Measurements from ENCODE around the gene GASK1A.

GASK1A gene

GRCh38 chr3:42991341-42992315, 12.5 kb downstream of the GASK1A start:
- H3K9ac ChIP-seq, result no peak overlapping the region
- no peak overlapping the region for H3K4me2 ChIP-seq

DNA sequence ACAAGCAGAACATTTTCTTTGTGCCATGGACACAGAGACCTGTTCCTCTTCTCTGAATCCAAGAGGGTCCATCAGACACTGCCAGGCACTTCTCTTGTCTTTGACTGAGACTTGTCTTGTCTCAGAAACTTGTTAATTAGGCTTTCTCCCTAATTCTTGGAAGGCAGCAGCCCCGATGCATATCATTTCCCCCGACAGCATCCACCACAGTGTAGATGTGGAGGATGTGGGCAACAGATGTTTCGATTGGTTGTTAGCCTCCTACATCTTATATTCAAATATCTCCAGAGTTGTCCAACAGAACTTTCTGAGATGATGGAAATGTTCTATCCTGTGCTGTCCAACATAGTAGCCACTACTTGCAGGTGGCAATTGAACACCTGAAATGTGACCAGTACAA, 15.5 kb downstream of the GASK1A start:
- no peak overlapping the region for H3K27ac ChIP-seq
- no peaks in the 10 kb centered on the region for H4K20me1 ChIP-seq
- no peaks in the 10 kb centered on the region for H3K4me1 ChIP-seq
- no peak overlapping the region for H3K4me2 ChIP-seq
- H3K36me3 ChIP-seq, result no peaks in the 10 kb centered on the region
- TF ChIP-seq Cebpa-rat (IDR thresholded peaks at IDR 0.05), result no peak
- H3K4me3 ChIP-seq, result no peak overlapping the region
- no peak overlapping the region for H3K9ac ChIP-seq
- no peaks in the 10 kb centered on the region for H3K27me3 ChIP-seq
- no peaks in the 10 kb centered on the region for H3K9me3 ChIP-seq (replicated peaks in 1 of 11)

More at GRCh38 chr3:42991341-42992315, 12.5 kb downstream of the GASK1A start:
- Histone ChIP-seq H3K27ac (no peak overlapping the region), H3K9me3 (replicated peaks in 1 of 11) (no peaks in the 10 kb centered on the region), H3K4me1 (no peaks in the 10 kb centered on the region), H3K27me3 (no peaks in the 10 kb centered on the region), H3K4me3 (no peak overlapping the region), H4K20me1 (no peaks in the 10 kb centered on the region), H3K36me3 (no peaks in the 10 kb centered on the region)
- no peak for TF ChIP-seq Cebpa-rat (IDR thresholded peaks at IDR 0.05)

- no peak overlapping the region for H3K4me2 ChIP-seq
- TF ChIP-seq Cebpa-rat (IDR thresholded peaks at IDR 0.05), result no peak
- H4K20me1 ChIP-seq, result no peaks in the 10 kb centered on the region
- no peaks in the 10 kb centered on the region for H3K9me3 ChIP-seq (replicated peaks in 1 of 11)
- H3K4me3 ChIP-seq, result no peak overlapping the region
- no peak overlapping the region for H3K27ac ChIP-seq
- H3K9ac ChIP-seq, result no peak overlapping the region
- H3K36me3 ChIP-seq, result no peaks in the 10 kb centered on the region
- no peaks in the 10 kb centered on the region for H3K27me3 ChIP-seq
- no peaks in the 10 kb centered on the region for H3K4me1 ChIP-seq
These were observed 16.9 kb downstream of the GASK1A start for GRCh38 chr3:42996021-42996420.

- no peaks in the 10 kb centered on the region for H3K36me3 ChIP-seq
- no peak overlapping the region for H3K4me3 ChIP-seq
- no peak for TF ChIP-seq Cebpa-rat (IDR thresholded peaks at IDR 0.05)
- no peaks in the 10 kb centered on the region for H3K27me3 ChIP-seq
- no peak overlapping the region for H3K9ac ChIP-seq
- no peak overlapping the region for H3K4me2 ChIP-seq
- no peaks in the 10 kb centered on the region for H3K9me3 ChIP-seq (replicated peaks in 1 of 11)
- H4K20me1 ChIP-seq, result no peaks in the 10 kb centered on the region
- H3K27ac ChIP-seq, result no peak overlapping the region
- no peaks in the 10 kb centered on the region for H3K4me1 ChIP-seq
These were observed 17.5 kb downstream of the GASK1A start for GRCh38 chr3:42996633-42997075.

DNA sequence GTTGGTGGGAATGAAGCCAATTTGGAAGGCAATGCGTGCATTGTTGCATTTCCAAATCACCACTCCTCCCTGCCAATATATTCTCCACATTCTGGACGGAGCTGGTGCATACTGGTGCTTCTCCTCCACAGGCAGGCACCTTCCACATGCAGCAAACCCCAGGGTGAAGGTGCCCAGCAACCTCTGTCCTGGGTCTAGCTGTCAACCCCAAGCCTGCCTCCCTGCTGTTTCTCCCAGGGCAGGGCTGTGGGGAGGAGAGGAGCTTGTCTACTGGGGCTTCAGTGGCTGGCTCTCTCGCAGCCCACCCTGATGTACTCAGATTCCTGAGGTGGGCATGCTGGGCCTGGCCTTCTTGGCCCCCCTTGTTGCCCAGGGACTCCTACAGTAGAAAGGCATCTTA, 20.1 kb downstream of the GASK1A start:
- no peak for TF ChIP-seq Cebpa-rat (IDR thresholded peaks at IDR 0.05)
- no peak overlapping the region for H3K4me3 ChIP-seq
- no peaks in the 10 kb centered on the region for H3K27me3 ChIP-seq

GRCh38 chr3:42999632-43000031, 20.5 kb downstream of the GASK1A start:
- Histone ChIP-seq H3K4me2 (no peak overlapping the region), H3K36me3 (no peaks in the 10 kb centered on the region), H3K9me3 (replicated peaks in 1 of 11) (no peaks in the 10 kb centered on the region), H3K27me3 (no peaks in the 10 kb centered on the region), H3K9ac (no peak overlapping the region), H3K4me1 (peaks cover 0 to 7% (median 0%) of the 10 kb centered on the region in 10 experiments; a peak in 3 of 20 replicates), H3K4me3 (no peak overlapping the region), H3K27ac (no peak overlapping the region), H4K20me1 (no peaks in the 10 kb centered on the region)
- TF ChIP-seq Cebpa-rat (IDR thresholded peaks at IDR 0.05), result no peak

More for the DNA sequence above, 20.1 kb downstream of the GASK1A start:
- Histone ChIP-seq H3K9ac (no peak overlapping the region), H3K4me1 (peaks cover 0 to 4% (median 0%) of the 10 kb centered on the region in 10 experiments; a peak in 3 of 20 replicates), H4K20me1 (no peaks in the 10 kb centered on the region), H3K4me2 (no peak overlapping the region), H3K9me3 (replicated peaks in 1 of 11) (no peaks in the 10 kb centered on the region), H3K27ac (no peak overlapping the region), H3K36me3 (no peaks in the 10 kb centered on the region)

- Histone ChIP-seq H3K4me2 (no peak overlapping the region), H3K9me3 (replicated peaks in 1 of 11) (no peaks in the 10 kb centered on the region), H3K4me3 (no peak overlapping the region), H3K27ac (no peak overlapping the region), H4K20me1 (no peaks in the 10 kb centered on the region), H3K36me3 (no peaks in the 10 kb centered on the region), H3K4me1 (peaks cover 0 to 7% (median 0%) of the 10 kb centered on the region in 10 experiments; a peak in 3 of 20 replicates), H3K9ac (no peak overlapping the region), H3K27me3 (no peaks in the 10 kb centered on the region)
- no peak for TF ChIP-seq Cebpa-rat (IDR thresholded peaks at IDR 0.05)
These were observed 21.3 kb downstream of the GASK1A start for GRCh38 chr3:43000387-43000786.

DNA sequence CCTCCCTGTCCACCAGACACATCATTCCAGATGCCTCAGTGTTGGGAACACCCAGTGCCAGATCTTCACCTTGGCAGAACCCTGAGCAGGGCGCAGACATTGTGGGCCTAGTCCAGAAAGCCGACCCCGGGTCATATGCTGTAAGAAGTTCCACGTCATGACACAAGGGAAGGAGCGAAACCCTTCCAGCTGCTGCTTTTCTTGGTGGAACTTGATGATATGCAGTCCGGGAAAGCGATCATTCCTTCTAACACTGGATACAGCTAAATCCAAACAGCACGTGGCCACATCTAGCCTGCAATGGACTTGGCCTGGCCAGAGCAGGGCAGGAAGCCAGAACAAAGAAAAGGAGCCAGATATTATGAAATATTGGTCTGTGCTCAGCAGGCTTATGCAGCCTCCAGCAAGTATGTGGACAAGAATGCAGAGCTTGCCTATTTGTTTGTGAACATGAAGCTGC, 22.0 kb downstream of the GASK1A start:
- Histone ChIP-seq H3K9me3 (replicated peaks in 1 of 11) (no peaks in the 10 kb centered on the region), H3K4me1 (peaks cover 0 to 7% (median 0%) of the 10 kb centered on the region in 10 experiments; a peak in 3 of 20 replicates), H3K27me3 (no peaks in the 10 kb centered on the region), H4K20me1 (no peaks in the 10 kb centered on the region), H3K36me3 (no peaks in the 10 kb centered on the region), H3K27ac (no peak overlapping the region), H3K9ac (no peak overlapping the region), H3K4me3 (no peak overlapping the region), H3K4me2 (no peak overlapping the region)
- TF ChIP-seq Cebpa-rat (IDR thresholded peaks at IDR 0.05), result no peak

DNA sequence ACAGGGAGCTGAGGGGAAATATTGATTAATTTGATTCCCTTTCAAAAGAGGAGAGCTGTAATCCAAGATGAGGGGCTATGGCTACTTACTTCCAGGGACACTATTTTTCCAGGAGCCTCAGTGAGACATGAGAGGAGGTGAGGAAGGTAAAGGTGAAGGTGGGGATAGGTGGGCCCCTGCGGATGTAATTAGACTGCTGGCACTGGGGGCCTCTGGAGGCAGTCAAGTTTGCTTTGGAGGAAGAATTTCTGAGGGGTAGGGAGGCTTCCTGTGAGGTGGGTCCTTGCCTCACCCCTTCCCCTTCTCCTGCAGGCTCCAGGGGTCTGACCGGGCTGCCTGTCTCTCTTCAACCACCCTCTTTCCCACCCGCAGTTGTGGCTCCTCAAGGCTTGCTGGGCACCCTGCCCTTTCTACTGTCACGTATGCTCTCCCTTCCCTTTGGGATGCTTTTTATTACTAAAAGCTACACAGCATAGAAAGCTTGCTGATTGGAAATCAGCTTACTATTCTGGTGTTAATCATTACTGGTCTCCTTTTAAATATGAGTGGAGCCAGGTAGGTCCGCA, 22.5 kb downstream of the GASK1A start:
- Histone ChIP-seq H3K27me3 (no peaks in the 10 kb centered on the region), H3K9me3 (replicated peaks in 1 of 11) (no peaks in the 10 kb centered on the region), H3K4me3 (no peak overlapping the region), H3K4me2 (no peak overlapping the region), H3K4me1 (peaks cover 0 to 7% (median 0%) of the 10 kb centered on the region in 10 experiments; a peak in 3 of 20 replicates), H3K36me3 (no peaks in the 10 kb centered on the region), H3K9ac (no peak overlapping the region), H4K20me1 (no peaks in the 10 kb centered on the region), H3K27ac (no peak overlapping the region)
- TF ChIP-seq Cebpa-rat (IDR thresholded peaks at IDR 0.05), result no peak

All from BLaER1 treated with 17β-estradiol and CSF1 and Interleukin-3, amounts not matched to agents 10 nM and 100 nM (cell line).